SK-N-MC (cell line): Measurements from ENCODE around the gene IMPG2.

ENCODE experiments used
- EZH2 ChIP-seq: fragments of 200-600 bp; sonication (generic); IDR thresholded peaks from one replicate; pipeline ENCODE4 v1.6.1; 2017; ENCODE audit warnings: antibody characterized with exemption
- POLR2AphosphoS5 ChIP-seq: IDR thresholded peaks from 2 replicates; pipeline ENCODE4 v1.6.1; 2012; ENCODE audit warnings: mild to moderate bottlenecking, low read depth, low read length, borderline replicate concordance

DNA sequence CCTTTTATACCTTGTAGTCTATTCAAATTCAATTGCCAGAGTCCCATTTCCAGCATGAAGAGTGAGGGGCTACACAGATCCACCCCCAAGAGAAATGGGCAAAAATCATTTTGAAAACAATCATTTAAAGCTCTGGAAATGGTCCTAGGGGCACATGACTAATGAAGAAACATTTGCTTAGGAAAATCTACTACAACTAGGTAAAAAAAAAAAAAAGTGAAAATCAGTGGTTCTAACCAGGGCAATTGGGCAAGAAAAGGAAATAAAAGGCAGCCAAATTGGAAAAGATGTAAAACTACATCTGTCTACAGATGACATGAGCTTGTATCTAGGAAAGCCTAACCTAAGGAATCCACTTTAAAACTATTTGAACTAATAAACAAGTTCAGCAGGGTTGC, 9.4 kb downstream of the IMPG2 start:
- TF ChIP-seq EZH2 (no peak), POLR2AphosphoS5 (no peak)
